SK-N-MC (cell line): ENCODE results near the gene TMEM163.

Experiments
- EZH2 ChIP-seq: fragments of 200-600 bp; sonication (generic); IDR thresholded peaks from one replicate; pipeline ENCODE4 v1.6.1; 2017; ENCODE audit warnings: antibody characterized with exemption
- FOXP2 ChIP-seq: optimal IDR thresholded peaks from 2 replicates; pipeline ENCODE3; 2011; ENCODE audit warnings: mild to moderate bottlenecking, moderate library complexity; ENCODE audit not compliant: insufficient read depth; ENCODE audit errors: extremely low read length, control extremely low read depth
- POLR2AphosphoS5 ChIP-seq: IDR thresholded peaks from 2 replicates; pipeline ENCODE4 v1.6.1; 2012; ENCODE audit warnings: mild to moderate bottlenecking, low read depth, low read length, borderline replicate concordance

DNA sequence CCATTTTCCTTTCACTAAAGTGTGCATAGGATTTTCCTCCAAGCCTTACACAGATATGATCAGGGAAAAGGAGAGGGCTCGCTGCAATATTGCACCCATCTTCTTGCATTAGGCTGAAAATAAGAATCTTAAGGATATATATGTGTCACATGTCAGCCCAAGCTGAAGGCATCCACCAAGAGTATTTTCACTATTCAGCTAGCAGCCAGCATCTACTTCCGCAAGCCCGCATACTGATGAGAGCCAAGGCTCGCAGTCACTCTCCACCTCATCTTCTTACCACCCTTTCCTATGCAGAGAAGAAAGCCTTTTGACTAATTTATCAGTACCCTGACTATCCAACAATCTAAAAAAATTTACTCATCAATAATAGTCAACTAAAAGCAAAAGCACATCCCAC, 6.1 kb downstream of the TMEM163 start:
- TF ChIP-seq FOXP2: no peak
- TF ChIP-seq POLR2AphosphoS5: no peak
- no peak for TF ChIP-seq EZH2
